Effector memory CD4-positive, alpha-beta T cell (primary cell): ENCODE measurements around the gene ZBTB45.

Experiments
- DNase-seq, 3 donors: peaks; one replicate each; pipeline ENCODE4 v3.0.0-alpha.2; 2020
- H3K27ac ChIP-seq: 2 replicates; pipeline ENCODE4 v1.7.0; 2013; ENCODE audit warnings: mild to moderate bottlenecking, low read length, moderate library complexity; ENCODE audit not compliant: insufficient read depth, poor library complexity, severe bottlenecking
- H3K27me3 ChIP-seq: replicated peaks from 2 replicates; pipeline ENCODE4 v1.7.0; 2013; ENCODE audit warnings: mild to moderate bottlenecking, low read length; ENCODE audit not compliant: insufficient read depth, control insufficient read depth, poor library complexity, severe bottlenecking
- H3K36me3 ChIP-seq: 2 replicates; pipeline ENCODE4 v1.7.0; 2013; ENCODE audit warnings: mild to moderate bottlenecking, low read length, moderate library complexity; ENCODE audit not compliant: control insufficient read depth, insufficient read depth
- H3K4me1 ChIP-seq: 2 replicates; pipeline ENCODE4 v1.7.0; 2013; ENCODE audit warnings: low read length, mild to moderate bottlenecking; ENCODE audit not compliant: control insufficient read depth, insufficient read depth, poor library complexity, severe bottlenecking
- H3K4me3 ChIP-seq: 2 replicates; pipeline ENCODE4 v1.7.0; 2013; ENCODE audit warnings: low read length, low read depth, mild to moderate bottlenecking; ENCODE audit not compliant: insufficient read depth, poor library complexity, severe bottlenecking
- H3K9me3 ChIP-seq: 2 replicates; pipeline ENCODE4 v1.7.0; 2013; ENCODE audit warnings: mild to moderate bottlenecking, low read length, moderate library complexity; ENCODE audit not compliant: control insufficient read depth

ZBTB45 gene

DNA sequence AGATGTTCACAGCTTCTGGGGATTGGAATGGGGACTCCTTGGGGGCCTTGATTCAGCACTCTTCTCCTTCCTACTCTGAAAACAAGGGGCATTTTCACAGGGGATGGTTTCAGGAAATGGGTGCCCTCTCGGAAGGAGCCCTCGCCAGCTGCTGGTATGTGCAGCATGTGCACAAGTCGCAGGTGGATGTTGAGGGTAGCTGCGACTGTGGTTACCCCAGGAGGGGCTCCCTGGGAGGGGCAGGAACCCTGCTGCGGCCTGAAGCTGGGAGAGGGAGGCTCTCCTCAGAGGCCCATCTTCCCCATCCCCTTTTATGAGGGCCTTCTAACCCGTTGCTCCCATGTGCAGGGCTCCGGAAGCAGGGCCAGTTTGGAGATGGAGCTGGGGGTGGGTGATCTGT is 37.2 kb downstream of the ZBTB45 start:
- Histone ChIP-seq H3K4me3 (no peak overlapping the region), H3K27me3 (no peaks in the 10 kb centered on the region), H3K36me3 (no peaks in the 10 kb centered on the region), H3K4me1 (no peaks in the 10 kb centered on the region), H3K27ac (no peak overlapping the region), H3K9me3 (no peaks in the 10 kb centered on the region)
- no peak for DNase-seq

DNA sequence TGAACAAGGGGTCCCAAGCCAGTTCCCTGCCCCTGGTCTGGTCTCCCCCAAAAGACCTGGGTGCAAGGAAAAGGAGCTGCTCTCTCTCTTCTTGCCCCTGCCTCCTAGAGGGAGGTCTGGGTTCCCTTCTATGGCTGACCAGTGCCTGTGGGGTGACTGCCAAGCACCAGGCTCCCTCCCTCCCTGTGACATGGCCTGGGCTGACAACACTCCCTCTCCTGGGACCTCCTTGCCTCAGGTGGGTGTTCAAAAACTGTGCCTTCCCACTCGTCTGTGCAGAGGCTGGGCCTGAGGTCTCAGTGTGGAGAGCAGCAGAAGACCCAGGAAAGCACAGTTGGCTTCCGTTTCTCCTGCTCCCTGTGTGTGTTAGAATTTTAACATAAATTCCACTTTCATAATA is 38.8 kb downstream of the ZBTB45 start:
- no peaks in the 10 kb centered on the region for H3K27me3 ChIP-seq
- H3K9me3 ChIP-seq = no peaks in the 10 kb centered on the region
- DNase-seq = no peak
- H3K27ac ChIP-seq = no peak overlapping the region
- no peak overlapping the region for H3K4me3 ChIP-seq
- no peaks in the 10 kb centered on the region for H3K36me3 ChIP-seq
- peaks cover 8% of the 10 kb centered on the region for H3K4me1 ChIP-seq

GRCh38 chr19:58480481-58480830 is 39.2 kb downstream of the ZBTB45 start:
- DNase-seq = no peak
- Histone ChIP-seq H3K4me1 (peaks cover 9% of the 10 kb centered on the region), H3K9me3 (no peaks in the 10 kb centered on the region), H3K27ac (no peak overlapping the region), H3K36me3 (no peaks in the 10 kb centered on the region), H3K27me3 (no peaks in the 10 kb centered on the region), H3K4me3 (no peak overlapping the region)

- no peaks in the 10 kb centered on the region for H3K27me3 ChIP-seq
- H3K4me1 ChIP-seq = peaks cover 14% of the 10 kb centered on the region
- no peaks in the 10 kb centered on the region for H3K36me3 ChIP-seq
- no peak overlapping the region for H3K27ac ChIP-seq
- no peak for DNase-seq
- no peaks in the 10 kb centered on the region for H3K9me3 ChIP-seq
- H3K4me3 ChIP-seq = no peak overlapping the region
These were observed 39.7 kb downstream of the ZBTB45 start for GRCh38 chr19:58479736-58480480.

GRCh38 chr19:58479303-58479702 is 40.3 kb downstream of the ZBTB45 start:
- Histone ChIP-seq H3K4me3 (no peak overlapping the region), H3K9me3 (no peaks in the 10 kb centered on the region), H3K27ac (no peak overlapping the region), H3K4me1 (peaks cover 14% of the 10 kb centered on the region), H3K36me3 (no peaks in the 10 kb centered on the region), H3K27me3 (no peaks in the 10 kb centered on the region)
- no peak for DNase-seq

GRCh38 chr19:58477871-58478270 is 41.7 kb downstream of the ZBTB45 start:
- H3K27ac ChIP-seq = no peak overlapping the region
- H3K4me1 ChIP-seq = peaks cover 14% of the 10 kb centered on the region
- H3K4me3 ChIP-seq = no peak overlapping the region
- no peaks in the 10 kb centered on the region for H3K36me3 ChIP-seq
- no peak for DNase-seq
- no peaks in the 10 kb centered on the region for H3K9me3 ChIP-seq
- no peaks in the 10 kb centered on the region for H3K27me3 ChIP-seq

DNA sequence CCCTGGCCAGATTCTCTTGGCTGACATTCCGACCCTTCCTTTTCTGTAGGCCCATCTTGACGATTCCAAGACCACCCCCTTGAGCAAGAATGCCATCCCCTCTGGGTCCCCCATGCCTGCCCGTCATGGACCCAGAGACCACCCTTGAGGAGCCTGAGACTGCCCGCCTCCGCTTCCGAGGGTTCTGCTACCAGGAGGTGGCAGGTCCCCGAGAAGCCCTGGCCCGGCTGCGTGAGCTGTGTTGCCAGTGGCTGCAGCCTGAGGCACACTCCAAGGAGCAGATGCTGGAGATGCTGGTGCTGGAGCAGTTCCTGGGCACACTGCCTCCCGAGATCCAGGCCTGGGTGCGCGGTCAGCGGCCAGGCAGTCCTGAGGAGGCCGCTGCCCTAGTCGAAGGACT is 42.5 kb downstream of the ZBTB45 start:
- Histone ChIP-seq H3K36me3 (no peaks in the 10 kb centered on the region), H3K4me3 (no peak overlapping the region), H3K27ac (no peak overlapping the region), H3K9me3 (no peaks in the 10 kb centered on the region), H3K27me3 (no peaks in the 10 kb centered on the region), H3K4me1 (peaks cover 14% of the 10 kb centered on the region)
- no peak for DNase-seq

DNA sequence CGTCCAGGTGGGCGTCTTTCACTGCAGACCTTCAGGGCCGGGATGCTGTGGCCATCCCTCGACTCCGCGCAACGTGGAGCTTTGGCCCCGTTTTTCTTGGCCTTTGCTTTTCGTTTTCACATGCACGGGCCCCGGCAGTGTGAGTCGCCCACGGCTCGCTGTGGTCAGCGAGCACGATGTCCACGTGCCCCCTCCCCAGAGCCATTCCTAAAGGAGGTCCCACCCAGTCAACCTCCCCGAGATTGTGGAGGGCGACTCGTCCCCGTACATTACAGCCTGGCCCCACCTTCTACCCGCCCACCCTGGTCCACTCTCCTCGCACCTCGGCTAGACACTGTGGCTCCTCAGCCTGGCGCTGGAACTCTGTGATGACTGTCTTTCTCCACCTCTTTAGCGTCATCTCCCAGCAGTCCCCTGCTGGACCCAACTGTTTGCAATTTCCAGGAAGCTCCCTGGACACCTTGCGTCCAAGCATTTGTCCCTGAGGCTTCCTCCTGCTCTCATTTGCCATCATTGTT is 43.1 kb downstream of the ZBTB45 start:
- Histone ChIP-seq H3K27ac (peak overlapping the region; percentile 94), H3K27me3 (no peaks in the 10 kb centered on the region), H3K4me1 (peaks cover 14% of the 10 kb centered on the region), H3K36me3 (no peaks in the 10 kb centered on the region), H3K9me3 (no peaks in the 10 kb centered on the region), H3K4me3 (peak overlapping the region; percentile 64)
- DNase-seq = no peak

DNA sequence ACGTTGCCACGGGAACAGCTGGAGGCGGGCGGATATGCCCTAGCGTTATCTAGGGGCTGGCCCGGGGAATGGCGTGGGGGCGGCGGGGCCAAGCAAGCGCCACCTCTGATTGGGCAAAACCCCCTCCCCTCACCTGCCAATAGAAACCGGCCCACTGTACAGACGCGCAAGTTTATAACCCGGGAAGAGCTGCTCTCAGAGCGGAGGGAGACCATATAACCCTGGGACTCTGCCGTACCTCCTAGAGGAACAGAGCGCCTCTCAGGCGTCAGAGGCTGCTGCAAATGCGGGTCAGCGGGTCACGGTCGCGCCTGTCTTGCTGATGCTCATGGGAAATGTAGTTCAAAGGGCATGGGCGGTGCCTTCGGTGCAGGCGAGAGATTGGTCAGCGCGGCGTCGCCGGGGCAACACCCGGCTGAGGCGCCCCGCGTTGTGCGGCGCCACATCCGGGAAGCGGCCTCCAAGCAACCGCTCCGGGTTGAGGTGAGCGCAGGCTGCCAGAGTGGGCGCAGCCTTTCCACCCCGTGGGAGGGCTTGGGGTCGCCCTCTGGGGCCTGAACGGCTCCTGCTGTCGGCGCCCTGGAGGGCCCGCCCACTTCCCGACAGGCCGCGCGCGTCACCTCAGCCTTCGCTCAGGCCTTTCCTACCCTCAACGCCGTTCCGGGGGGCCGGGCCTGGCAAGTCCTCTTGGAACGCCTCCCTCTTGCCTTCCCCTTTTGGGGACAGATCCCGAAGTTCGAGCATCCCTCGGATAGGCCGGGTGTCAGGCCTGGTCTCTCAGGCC is 43.7 kb downstream of the ZBTB45 start, which contains the start of gene ZNF446:
ZNF446 (plus strand) TSS at position 639 of the 784 bp plus-strand sequence. CDS start 867 bp downstream, outside the sequence.
- no peaks in the 10 kb centered on the region for H3K27me3 ChIP-seq
- DNase-seq = peak; percentile 89 to 95 (median 94)
- peak within 1 kb of the TSS; percentile 64 for H3K4me3 ChIP-seq
- peak within 1 kb of the TSS; percentile 94 for H3K27ac ChIP-seq
- H3K9me3 ChIP-seq = no peaks in the 10 kb centered on the region
- peaks cover under 1% of the 10 kb centered on the region for H3K36me3 ChIP-seq
- H3K4me1 ChIP-seq = peaks cover 14% of the 10 kb centered on the region
